ENCODE data around the gene ZSCAN1. TPM values are rescaled to one million over a fixed set of nuclear protein-coding genes. Genes with fewer than 3 reads are reported as not detected.
"Not testable (repeated sequence)": the region's sequence is repeated elsewhere in the genome, so short reads cannot be mapped to it uniquely, and the experiment has no call there.

The ZSCAN1 gene
- total RNA-seq, result not detected

DNA sequence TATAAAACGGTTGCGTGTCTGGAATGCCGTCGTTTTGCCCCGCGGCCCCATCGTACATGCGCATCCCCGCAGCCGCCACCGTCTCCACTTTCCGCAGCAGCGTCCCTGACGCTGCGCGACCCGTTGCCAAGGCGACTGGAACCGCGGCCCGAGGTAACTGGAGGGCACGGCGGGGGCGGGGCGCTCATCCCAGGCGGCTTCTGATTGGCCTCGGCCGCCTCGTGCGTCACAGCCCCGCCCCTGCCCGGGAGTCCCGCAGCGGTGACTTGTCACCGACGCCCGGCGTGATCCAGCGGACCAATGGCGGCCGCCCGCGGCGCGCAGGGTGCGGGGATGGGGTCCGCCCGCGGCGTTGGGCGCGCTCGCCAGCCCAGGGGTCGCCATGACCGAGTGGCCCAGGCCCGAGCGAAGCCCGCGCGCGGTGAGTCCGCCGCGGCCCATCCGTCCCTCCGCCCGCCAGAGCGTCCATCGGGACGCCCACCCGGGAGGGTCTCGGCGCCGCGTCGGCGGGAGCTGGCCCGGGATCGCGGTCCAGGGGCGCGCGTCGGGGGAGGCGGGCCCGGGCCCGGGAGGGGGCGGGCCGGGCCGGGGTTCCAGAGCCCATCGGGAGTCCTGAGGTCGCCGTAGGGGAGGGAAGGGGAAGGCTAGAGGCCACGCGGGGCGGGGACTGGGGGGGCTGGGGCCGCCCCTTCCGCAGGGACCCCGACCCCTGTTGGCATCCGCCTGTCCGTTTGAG lies at the start of gene ZSCAN1:
Gene ZSCAN1 (plus strand): TSS at position 285 of the 736 bp plus-strand sequence. CDS start 3,812 bp downstream, outside the sequence.
- H3K27ac Mint-ChIP-seq, result peak within 1 kb of the TSS; percentile 76
- peak; percentile 17 for DNase-seq
- POLR2A ChIA-PET, result no interaction called here
- H3K9me3 Mint-ChIP-seq, result peaks cover 32% of the 10 kb centered on the region
- peaks cover 6% of the 10 kb centered on the region for H3K27me3 Mint-ChIP-seq
- CTCF ChIA-PET, result no interaction called here
- peak within 1 kb of the TSS; percentile 48 for H3K4me3 Mint-ChIP-seq
- H3K36me3 Mint-ChIP-seq (ENCODE audit: low read depth), result peaks cover 10% of the 10 kb centered on the region
- H3K4me1 Mint-ChIP-seq, result peaks cover 4% of the 10 kb centered on the region

GRCh38 chr19:57992841-57993240 lies 41.0 kb upstream of the ZSCAN1 start:
- ChIA-PET POLR2A (no interaction called here), CTCF (no interaction called here)
- H3K9me3 Mint-ChIP-seq, result peaks cover 70% of the 10 kb centered on the region
- H3K4me3 Mint-ChIP-seq, result no peak overlapping the region
- peaks cover 76% of the 10 kb centered on the region for H3K36me3 Mint-ChIP-seq (ENCODE audit: low read depth)
- H3K27ac Mint-ChIP-seq, result no peak overlapping the region
- H3K4me1 Mint-ChIP-seq, result no peaks in the 10 kb centered on the region
- H3K27me3 Mint-ChIP-seq, result no peaks in the 10 kb centered on the region
- no peak for DNase-seq

GRCh38 chr19:58000677-58001076 lies 33.1 kb upstream of the ZSCAN1 start:
- Mint-ChIP-seq H3K4me1 (peaks cover 31% of the 10 kb centered on the region), H3K27ac (peak overlapping the region; percentile 16), H3K4me3 (peak overlapping the region; percentile 80), H3K27me3 (no peaks in the 10 kb centered on the region), H3K36me3 (ENCODE audit: low read depth) (peaks cover 92% of the 10 kb centered on the region), H3K9me3 (peaks cover 59% of the 10 kb centered on the region)
- CTCF ChIA-PET, result interaction anchor here (0.6 kb wide), 1 partner anchor 144 kb away, joined by 3 read pairs; no protein-coding TSS in a partner anchor
- no peak for DNase-seq
- POLR2A ChIA-PET, result no interaction called here

- ChIA-PET CTCF (interaction anchor here (0.5 to 3.5 kb wide), 3 partner anchors 17 to 85 kb away, joined by 3 to 20 read pairs (median 3); no protein-coding TSS in a partner anchor), POLR2A (no interaction called here)
- no peaks in the 10 kb centered on the region for H3K27me3 Mint-ChIP-seq
- H3K4me1 Mint-ChIP-seq, result peaks cover 31% of the 10 kb centered on the region
- H3K27ac Mint-ChIP-seq, result peak overlapping the region; percentile 90
- peaks cover 91% of the 10 kb centered on the region for H3K36me3 Mint-ChIP-seq (ENCODE audit: low read depth)
- peaks cover 59% of the 10 kb centered on the region for H3K9me3 Mint-ChIP-seq
- H3K4me3 Mint-ChIP-seq, result peak overlapping the region; percentile 80
- peak; percentile 39 for DNase-seq
These were observed 31.9 kb upstream of the ZSCAN1 start for GRCh38 chr19:58001895-58002369.

- ChIA-PET POLR2A (interaction anchor here (0.6 kb wide), 1 partner anchor 54 kb away, joined by 3 read pairs; no protein-coding TSS in a partner anchor), CTCF (interaction anchor here (1.0 to 3.5 kb wide), 3 partner anchors 10 to 63 kb away, joined by 3 to 20 read pairs (median 3); no protein-coding TSS in a partner anchor)
- Mint-ChIP-seq H3K36me3 (ENCODE audit: low read depth) (peaks cover 90% of the 10 kb centered on the region), H3K27ac (peak within 1 kb of the TSS; percentile 93), H3K27me3 (no peaks in the 10 kb centered on the region), H3K9me3 (peaks cover 59% of the 10 kb centered on the region), H3K4me3 (peak within 1 kb of the TSS; percentile 80), H3K4me1 (peaks cover 31% of the 10 kb centered on the region)
- DNase-seq, result peak; percentile 86
These were observed 31.2 kb upstream of the ZSCAN1 start, which contains the start of gene ZNF606 for GRCh38 chr19:58002384-58003173. TSS of gene ZNF606 (minus strand) at chr19:58002820. CDS start at chr19:58001319, 1,501 bp downstream.

GRCh38 chr19:58003174-58003828 lies 30.5 kb upstream of the ZSCAN1 start:
- H3K27me3 Mint-ChIP-seq, result no peaks in the 10 kb centered on the region
- POLR2A ChIA-PET, result interaction anchor here (0.6 to 0.7 kb wide), 2 partner anchors 54 to 329 kb away, joined by 3 to 4 read pairs; no protein-coding TSS in a partner anchor
- H3K27ac Mint-ChIP-seq, result peak overlapping the region; percentile 93
- H3K4me3 Mint-ChIP-seq, result peak overlapping the region; percentile 80
- no peak for DNase-seq
- H3K4me1 Mint-ChIP-seq, result peaks cover 31% of the 10 kb centered on the region
- H3K36me3 Mint-ChIP-seq (ENCODE audit: low read depth), result peaks cover 86% of the 10 kb centered on the region
- peaks cover 61% of the 10 kb centered on the region for H3K9me3 Mint-ChIP-seq
- CTCF ChIA-PET, result interaction anchor here (1.0 to 3.5 kb wide), 4 partner anchors 9 to 63 kb away, joined by 3 to 20 read pairs (median 4); no protein-coding TSS in a partner anchor

GRCh38 chr19:58007285-58007684 lies 26.5 kb upstream of the ZSCAN1 start:
- H3K36me3 Mint-ChIP-seq (ENCODE audit: low read depth), result peaks cover 55% of the 10 kb centered on the region
- no peak for DNase-seq
- H3K9me3 Mint-ChIP-seq, result peaks cover 56% of the 10 kb centered on the region
- H3K27me3 Mint-ChIP-seq, result no peaks in the 10 kb centered on the region
- H3K4me1 Mint-ChIP-seq, result peaks cover 30% of the 10 kb centered on the region
- ChIA-PET POLR2A (no interaction called here), CTCF (no interaction called here)
- no peak overlapping the region for H3K4me3 Mint-ChIP-seq
- no peak overlapping the region for H3K27ac Mint-ChIP-seq

DNA sequence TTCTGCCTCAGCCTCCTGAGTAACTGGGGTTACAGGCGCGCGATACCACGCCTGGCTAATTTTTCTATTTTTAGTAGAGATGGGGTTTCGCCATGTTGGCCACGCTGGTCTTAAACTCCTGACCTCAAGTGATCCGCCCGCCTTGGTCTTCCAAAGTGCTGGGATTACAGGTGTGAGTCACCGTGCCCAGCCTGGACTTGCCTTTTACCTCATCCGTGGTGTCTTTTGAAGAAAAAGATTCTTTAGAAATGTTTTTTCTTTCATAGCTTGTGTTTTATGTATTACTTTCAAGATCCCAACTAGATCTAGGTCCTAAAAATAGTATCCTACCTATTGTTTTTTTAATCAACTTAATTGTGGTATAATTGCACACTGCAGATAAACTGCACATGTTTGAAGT lies 24.9 kb upstream of the ZSCAN1 start:
- CTCF ChIA-PET, POLR2A ChIA-PET, DNase-seq, H3K27me3 Mint-ChIP-seq, H3K27ac Mint-ChIP-seq: not testable (repeated sequence)
- Mint-ChIP-seq H3K9me3 (peaks cover 61% of the 10 kb centered on the region), H3K4me1 (peaks cover 20% of the 10 kb centered on the region), H3K36me3 (ENCODE audit: low read depth) (peaks cover 46% of the 10 kb centered on the region), H3K4me3 (peak overlapping the region; percentile 74)

- no peaks in the 10 kb centered on the region for H3K27me3 Mint-ChIP-seq
- no peak overlapping the region for H3K27ac Mint-ChIP-seq
- H3K9me3 Mint-ChIP-seq, result peaks cover 58% of the 10 kb centered on the region
- CTCF ChIA-PET, result no interaction called here
- peak overlapping the region; percentile 74 for H3K4me3 Mint-ChIP-seq
- POLR2A ChIA-PET, result no interaction called here
- H3K4me1 Mint-ChIP-seq, result peaks cover 17% of the 10 kb centered on the region
- DNase-seq, result no peak
- H3K36me3 Mint-ChIP-seq (ENCODE audit: low read depth), result peaks cover 42% of the 10 kb centered on the region
These were observed 24.5 kb upstream of the ZSCAN1 start for GRCh38 chr19:58009301-58009665.

DNA sequence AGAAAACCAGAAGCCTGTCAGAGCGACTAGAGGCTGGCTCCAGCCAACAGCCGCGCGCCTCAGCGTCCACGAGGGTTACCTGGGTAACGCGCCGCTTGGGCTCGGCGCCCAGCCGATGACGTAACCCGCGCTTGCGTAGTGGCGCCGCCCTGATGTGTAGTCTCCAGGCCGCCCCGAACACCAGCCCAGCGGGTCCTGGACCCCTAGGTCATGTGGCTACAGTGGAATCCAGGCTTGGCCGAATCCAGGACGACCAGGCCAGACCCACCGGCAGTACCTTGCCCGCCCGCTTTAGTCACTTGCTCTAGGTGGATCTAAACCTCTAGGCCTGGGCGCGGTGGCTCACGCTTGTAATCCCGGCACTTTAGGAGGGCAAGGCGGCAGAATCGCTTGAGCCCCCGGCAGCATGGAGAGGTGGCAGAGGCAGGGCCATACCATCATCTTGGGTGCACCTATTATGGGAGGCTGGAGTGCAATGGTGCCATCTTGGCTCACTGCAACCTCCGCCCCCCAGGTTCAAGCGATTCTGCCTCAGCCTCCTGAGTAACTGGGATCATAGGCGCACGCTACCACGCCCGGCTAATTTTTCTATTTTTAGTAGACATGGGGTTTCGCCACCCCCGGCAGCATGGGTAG lies 24.0 kb upstream of the ZSCAN1 start:
- Mint-ChIP-seq H3K9me3 (peaks cover 58% of the 10 kb centered on the region), H3K4me1 (peaks cover 14% of the 10 kb centered on the region), H3K36me3 (ENCODE audit: low read depth) (peaks cover 37% of the 10 kb centered on the region), H3K27me3 (no peaks in the 10 kb centered on the region), H3K4me3 (peak overlapping the region; percentile 74), H3K27ac (peak overlapping the region; percentile 83)
- ChIA-PET POLR2A (no interaction called here), CTCF (no interaction called here)
- peak; percentile 76 for DNase-seq

DNA sequence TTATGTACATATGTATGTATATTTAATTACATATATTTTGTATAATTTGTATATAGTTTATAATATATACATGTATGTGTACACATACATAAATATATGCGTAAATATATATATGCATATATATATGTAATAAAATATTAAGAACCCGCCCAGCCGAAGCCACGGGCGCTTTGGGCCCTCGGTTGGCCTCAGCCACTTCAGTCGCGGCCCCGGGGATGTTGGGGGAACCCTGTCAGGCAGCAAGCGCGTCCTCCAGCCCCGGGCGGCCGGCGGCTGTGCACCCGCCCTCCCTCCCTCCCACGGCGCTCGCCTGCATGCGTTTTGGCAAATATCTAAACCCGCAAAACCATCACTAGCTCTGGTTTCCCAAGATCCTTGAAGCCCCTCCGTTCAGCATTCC lies 23.3 kb upstream of the ZSCAN1 start:
- Mint-ChIP-seq H3K27me3 (no peaks in the 10 kb centered on the region), H3K9me3 (peaks cover 52% of the 10 kb centered on the region), H3K4me3 (peak overlapping the region; percentile 74), H3K27ac (peak overlapping the region; percentile 76), H3K4me1 (peaks cover 12% of the 10 kb centered on the region), H3K36me3 (ENCODE audit: low read depth) (peaks cover 30% of the 10 kb centered on the region)
- POLR2A ChIA-PET, result no interaction called here
- CTCF ChIA-PET, result no interaction called here
- no peak for DNase-seq

GRCh38 chr19:58014141-58014540 lies 19.7 kb upstream of the ZSCAN1 start:
- no peak overlapping the region for H3K4me3 Mint-ChIP-seq

More at GRCh38 chr19:58014141-58014540, 19.7 kb upstream of the ZSCAN1 start:
- POLR2A ChIA-PET, result no interaction called here
- CTCF ChIA-PET, result no interaction called here
- Mint-ChIP-seq H3K9me3 (peaks cover 35% of the 10 kb centered on the region), H3K27me3 (no peaks in the 10 kb centered on the region), H3K36me3 (ENCODE audit: low read depth) (peaks cover 9% of the 10 kb centered on the region), H3K4me1 (peaks cover 9% of the 10 kb centered on the region), H3K27ac (no peak overlapping the region)
- DNase-seq, result no peak
